GM12878 (cell line): ENCODE results near the gene FAM120A. TPM values are rescaled to one million over a fixed set of nuclear protein-coding genes. Genes with fewer than 3 reads are reported as not detected.

ENCODE experiments used
- ATAC-seq: fragments of 200-7000 bp; cut with Tn5 transposase; 3 replicates; pipeline ENCODE4 v1.9.1; 2020; ENCODE audit warnings: mild to moderate bottlenecking, moderate library complexity
- BruUV-seq: library from RNA; stranded (reverse); fragments of 400-500 nt; replicated peaks from 2 replicates; lab custom pipeline; 2021; lab: Mats Ljungman, UMichigan
- CTCF ChIA-PET: fragments of 300-600 bp; sonication (Branson Sonifier 250); formaldehyde crosslinking; extraction: SDS; loops from one replicate; lab custom pipeline; 2021; ENCODE audit warnings: inconsistent platforms; lab: Yijun Ruan, JAX
- POLR2A ChIA-PET: fragments of 350-600 bp; formaldehyde crosslinking; extraction: SDS; loops from one replicate; lab custom pipeline; 2021; ENCODE audit warnings: inconsistent platforms; lab: Charles Lee
- RAD21 ChIA-PET: fragments of 300-600 bp; sonication (Branson Sonifier 250); formaldehyde crosslinking; loops from one replicate; lab custom pipeline; 2023; ENCODE audit warnings: antibody characterized with exemption; ENCODE audit not compliant: unreplicated experiment; lab: Charles Lee
- SMC1A ChIA-PET: fragments of 300-600 bp; sonication (Branson Sonifier 250); formaldehyde crosslinking; loops from one replicate; lab custom pipeline; 2023; ENCODE audit not compliant: unreplicated experiment, uncharacterized antibody; lab: Charles Lee
- DNase-seq: peaks from one replicate; pipeline ENCODE4 v3.0.0-alpha.2; 2011; ENCODE audit warnings: low read depth, low spot score
- FAIRE-seq: peaks from 3 replicates; lab custom pipeline; 2011; peaks lifted over from hg19 to GRCh38; lab: Jason Lieb, UNC
- H2AFZ ChIP-seq: 2 replicates; pipeline ENCODE4 v1.6.0; 2011; ENCODE audit warnings: low read depth, low read length, control low read depth; ENCODE audit not compliant: control insufficient read depth
- H3K27ac ChIP-seq: 2 replicates; pipeline ENCODE4 v1.5.1; 2011; ENCODE audit warnings: control low read depth; ENCODE audit not compliant: control insufficient read depth, insufficient read depth
- H3K27me3 ChIP-seq, 2 experiments: replicated peaks in 1 of 2; 2 replicates each; pipeline versions ENCODE4 v1.6.0 to v1.6.1; 2011; ENCODE audit warnings: low read length in 1 of 2; ENCODE audit not compliant: control insufficient read depth in 2 of 2, insufficient read depth in 2 of 2
- H3K36me3 ChIP-seq, 2 experiments: 2 replicates each; pipeline ENCODE4 v1.5.1; 2011; ENCODE audit warnings: low read length in 1 of 2; ENCODE audit not compliant: control insufficient read depth in 2 of 2, insufficient read depth in 2 of 2
- H3K4me1 ChIP-seq: 2 replicates; pipeline ENCODE4 v1.6.1; 2011; ENCODE audit warnings: mild to moderate bottlenecking, low read length, moderate library complexity, mixed read lengths; ENCODE audit not compliant: control insufficient read depth, insufficient read depth
- H3K4me2 ChIP-seq: 2 replicates; pipeline ENCODE4 v1.6.0; 2011; ENCODE audit warnings: control low read depth; ENCODE audit not compliant: control insufficient read depth, insufficient read depth
- H3K4me3 ChIP-seq: fragments of 200-600 bp; sonication (generic); 2 replicates; pipeline ENCODE4 v1.5.1; 2016
- H3K79me2 ChIP-seq: 2 replicates; pipeline ENCODE4 v1.6.0; 2011; ENCODE audit warnings: low read length; ENCODE audit not compliant: control insufficient read depth, insufficient read depth
- H3K9ac ChIP-seq: 2 replicates; pipeline ENCODE4 v1.8.0; 2011; ENCODE audit warnings: low read length, control low read depth, mixed read lengths; ENCODE audit not compliant: control insufficient read depth, insufficient read depth
- H3K9me3 ChIP-seq: replicated peaks from 3 replicates; pipeline ENCODE4 v1.5.1; 2011; ENCODE audit warnings: mild to moderate bottlenecking, low read length; ENCODE audit not compliant: control insufficient read depth, insufficient read depth
- H4K20me1 ChIP-seq: 2 replicates; pipeline ENCODE4 v1.6.0; 2011; ENCODE audit not compliant: control insufficient read depth, insufficient read depth
- BACH1 ChIP-seq: fragments of 450-650 bp; IDR thresholded peaks from 2 replicates; pipeline ENCODE4 v1.6.1; 2017; ENCODE audit warnings: mild to moderate bottlenecking, borderline replicate concordance
- HDAC6 ChIP-seq: fragments of 200-600 bp; sonication (generic); IDR thresholded peaks from one replicate; pipeline ENCODE4 v1.8.0; 2017; ENCODE audit warnings: antibody characterized with exemption; ENCODE audit not compliant: unreplicated experiment
- JUND ChIP-seq: IDR thresholded peaks from 2 replicates; pipeline ENCODE4 v1.6.1; 2012; ENCODE audit warnings: low read depth, mild to moderate bottlenecking, low read length, improper control_type of control experiment, moderate library complexity
- KDM1A ChIP-seq: fragments of 200-600 bp; sonication (generic); IDR thresholded peaks from 2 replicates; pipeline ENCODE4 v1.6.1; 2016; ENCODE audit warnings: borderline replicate concordance
- NR2C1 ChIP-seq: fragments of 450-650 bp; IDR thresholded peaks from 2 replicates; pipeline ENCODE4 v1.6.1; 2017; ENCODE audit warnings: antibody characterized with exemption, mild to moderate bottlenecking, moderate library complexity
- REST ChIP-seq: IDR thresholded peaks from 2 replicates; pipeline ENCODE4 v1.6.1; 2012; ENCODE audit warnings: mild to moderate bottlenecking, low read depth, low read length
- RUNX3 ChIP-seq: IDR thresholded peaks from 2 replicates; pipeline ENCODE4 v1.6.1; 2012; ENCODE audit warnings: low read length, inconsistent platforms
- SPI1 ChIP-seq: IDR thresholded peaks from 2 replicates; pipeline ENCODE4 v1.6.1; 2011; ENCODE audit warnings: low read depth, mild to moderate bottlenecking, low read length, moderate library complexity, borderline replicate concordance; ENCODE audit not compliant: insufficient read depth
- TCF12 ChIP-seq: IDR thresholded peaks from 2 replicates; pipeline ENCODE4 v1.6.1; 2011; ENCODE audit warnings: low read depth, mild to moderate bottlenecking, low read length
- ZSCAN29 ChIP-seq: fragments of 450-650 bp; IDR thresholded peaks from 2 replicates; pipeline ENCODE4 v1.6.1; 2017; ENCODE audit warnings: mild to moderate bottlenecking, moderate library complexity
- WGBS: methylation state at CpG from one replicate; pipeline ENCODE4 v1.1.6; 2016; ENCODE audit warnings: low lambda C conversion rate; ENCODE audit not compliant: insufficient replicate concordance, insufficient coverage; ENCODE audit errors: missing lambda C conversion rate; 5-methylcytosine and 5-hydroxymethylcytosine counted together
- in situ Hi-C: fragments of 300-500 bp; cut with MboI; formaldehyde crosslinking; loops from 9 replicates; pipeline ENCODE4 v1.14.3; 2018; ENCODE audit warnings: mixed read lengths
- intact Hi-C: fragments of 100-400 bp; cut with micrococcal nuclease; formaldehyde crosslinking; loops from one replicate; pipeline ENCODE4 v1.14.2; 2022; ENCODE audit not compliant: unreplicated experiment
- polyA plus RNA-seq, 11 experiments: library from polyadenylated mRNA; depleted of rRNA in 4 of 11; unstranded in 6 of 11; stranded (reverse) in 5 of 11; fragments of >200 nt; fragmentation: Nextera tagmentation in 4 of 11; fragmentation: Illumina TruSeq in 1 of 11; extraction: Ambion mirVana in 4 of 11; extraction: Trizol in 1 of 11; gene quantifications; 1 replicate in 1 of 11; 2 replicates in 10 of 11; pipeline versions ENCODE4 v1.2.1 to v1.2.3, GENCODE V29; 2011 to 2016; ENCODE audit warnings: inconsistent platforms in 2 of 11, missing spikeins in 2 of 11, low read depth in 1 of 11
- total RNA-seq, 4 experiments: library from RNA; depleted of rRNA in 3 of 4; stranded (reverse); fragments of >200 nt in 3 of 4; fragmentation: Illumina TruSeq in 1 of 4; extraction: Trizol in 1 of 4; gene quantifications; 2 replicates each; pipeline versions ENCODE4 v1.2.1 to v1.2.3, GENCODE V29; 2013 to 2021

Gene FAM120A
- total and polyA plus RNA-seq, 10 of the 15 experiments (the other 5 are each of a cell fraction or from before 2014, with no cell fraction given): 13.1 to 89.6 (median 52.5) TPM

GRCh38 chr9:93406371-93406770, 45.1 kb upstream of the FAM120A start:
- Histone ChIP-seq H2AFZ (no peak overlapping the region), H3K4me3 (no peak overlapping the region), H3K36me3 (no peaks in the 10 kb centered on the region), H3K4me2 (no peak overlapping the region), H4K20me1 (no peaks in the 10 kb centered on the region), H3K9me3 (no peaks in the 10 kb centered on the region), H3K4me1 (no peaks in the 10 kb centered on the region), H3K27ac (no peak overlapping the region), H3K9ac (no peak overlapping the region), H3K79me2 (no peaks in the 10 kb centered on the region), H3K27me3 (no peaks in the 10 kb centered on the region; a peak in 1 of 4 replicates)
- in situ Hi-C loops (no loop called here), intact Hi-C loops (no loop called here)
- ATAC-seq (no peak), FAIRE-seq (no peak), DNase-seq (no peak)
- no TSS peak for BruUV-seq
- ChIA-PET SMC1A (no interaction called here), RAD21 (no interaction called here), POLR2A (interaction anchor here (0.8 kb wide), 1 partner anchor 138 kb away, joined by 3 read pairs; no protein-coding TSS in a partner anchor), CTCF (interaction anchor here (0.6 kb wide), 1 partner anchor 103 kb away, joined by 3 read pairs; no protein-coding TSS in a partner anchor)
- TF ChIP-seq NR2C1 (no peak), SPI1 (no peak), BACH1 (no peak), ZSCAN29 (no peak), REST (no peak), TCF12 (no peak), KDM1A (no peak), JUND (no peak), RUNX3 (no peak), HDAC6 (no peak)
- 54% methylated on average over 5 of the region's 5 CpGs for WGBS
